ENCODE measurements around the gene NLRP5. TPM values are rescaled to one million over a fixed set of nuclear protein-coding genes. Genes with fewer than 3 reads are reported as not detected.

NLRP5 gene
- total RNA-seq, 2 experiments from 2014 or later = not detected

GRCh38 chr19:56106993-56107392 lies 120.4 kb downstream of the NLRP5 start:
- peaks cover 48% of the 10 kb centered on the region for H3K4me1 Mint-ChIP-seq (ENCODE audit: low read depth)
- intact Hi-C loops (cut with micrococcal nuclease) = loop anchor here (10.0 kb wide), 1 partner anchor 48 kb away; no protein-coding TSS in a partner anchor
- peaks cover 6% of the 10 kb centered on the region for H3K36me3 Mint-ChIP-seq (ENCODE audit: low read depth)
- H3K27ac Mint-ChIP-seq = peak overlapping the region; percentile 11
- DNase-seq (no peak), ATAC-seq (no peak)
- no peak for TF ChIP-seq CTCF (IDR thresholded peaks at IDR 0.05)
- H3K9me3 Mint-ChIP-seq = no peaks in the 10 kb centered on the region
- POLR2A ChIA-PET = interaction anchor here (1.1 to 1.4 kb wide), 2 partner anchors 22 to 28 kb away, joined by 3 read pairs; no protein-coding TSS in a partner anchor
- H3K4me3 Mint-ChIP-seq = no peak overlapping the region
- H3K27me3 Mint-ChIP-seq = no peaks in the 10 kb centered on the region
- CTCF ChIA-PET = no interaction called here

DNA sequence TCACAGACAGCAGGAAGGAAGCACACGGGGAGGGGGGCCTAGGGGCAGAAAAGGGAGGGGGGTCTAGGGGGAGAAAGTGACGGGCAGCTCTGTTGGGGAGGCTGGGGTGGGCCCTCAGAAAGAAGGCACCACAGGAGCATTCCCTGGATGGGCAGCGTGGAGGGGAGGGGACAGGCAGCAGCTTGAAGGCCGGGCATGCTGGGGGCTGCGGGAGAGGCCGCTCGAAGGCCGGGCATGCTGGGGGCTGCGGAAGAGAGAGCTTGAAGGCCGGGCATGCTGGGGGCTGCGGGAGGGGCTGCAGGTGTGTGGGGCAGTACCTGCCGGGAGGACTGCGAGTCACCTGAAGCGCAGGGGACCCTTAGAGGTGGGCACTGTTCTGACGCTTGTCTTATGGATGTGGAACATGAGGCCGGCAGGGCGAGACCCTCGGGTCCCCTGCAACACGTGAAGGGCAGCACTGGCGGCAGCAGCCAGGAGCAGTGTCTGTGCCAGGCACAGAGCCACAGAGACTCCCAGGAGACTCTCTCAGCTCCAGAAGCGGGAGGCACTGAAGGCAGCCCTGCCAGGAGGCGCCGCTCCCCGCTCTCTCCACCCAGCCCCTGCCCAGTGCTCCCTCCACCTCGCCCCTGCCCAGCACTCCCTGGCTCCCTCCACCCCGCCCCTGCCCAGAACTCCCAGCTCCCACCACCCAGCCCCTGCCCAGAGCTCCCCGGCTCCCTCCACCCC lies 121.2 kb downstream of the NLRP5 start:
- no peak for TF ChIP-seq CTCF (IDR thresholded peaks at IDR 0.05)
- Mint-ChIP-seq H3K4me1 (ENCODE audit: low read depth) (peaks cover 54% of the 10 kb centered on the region), H3K4me3 (no peak overlapping the region), H3K27me3 (no peaks in the 10 kb centered on the region), H3K36me3 (ENCODE audit: low read depth) (peaks cover 6% of the 10 kb centered on the region), H3K27ac (no peak overlapping the region), H3K9me3 (no peaks in the 10 kb centered on the region)
- ATAC-seq (no peak), DNase-seq (no peak)
- intact Hi-C loops (cut with micrococcal nuclease) = loop anchor here (10.0 kb wide), 1 partner anchor 47 kb away; no protein-coding TSS in a partner anchor
- ChIA-PET POLR2A (interaction anchor here (0.7 to 1.4 kb wide), 3 partner anchors 22 to 34 kb away, joined by 3 read pairs; no protein-coding TSS in a partner anchor), CTCF (no interaction called here)

DNA sequence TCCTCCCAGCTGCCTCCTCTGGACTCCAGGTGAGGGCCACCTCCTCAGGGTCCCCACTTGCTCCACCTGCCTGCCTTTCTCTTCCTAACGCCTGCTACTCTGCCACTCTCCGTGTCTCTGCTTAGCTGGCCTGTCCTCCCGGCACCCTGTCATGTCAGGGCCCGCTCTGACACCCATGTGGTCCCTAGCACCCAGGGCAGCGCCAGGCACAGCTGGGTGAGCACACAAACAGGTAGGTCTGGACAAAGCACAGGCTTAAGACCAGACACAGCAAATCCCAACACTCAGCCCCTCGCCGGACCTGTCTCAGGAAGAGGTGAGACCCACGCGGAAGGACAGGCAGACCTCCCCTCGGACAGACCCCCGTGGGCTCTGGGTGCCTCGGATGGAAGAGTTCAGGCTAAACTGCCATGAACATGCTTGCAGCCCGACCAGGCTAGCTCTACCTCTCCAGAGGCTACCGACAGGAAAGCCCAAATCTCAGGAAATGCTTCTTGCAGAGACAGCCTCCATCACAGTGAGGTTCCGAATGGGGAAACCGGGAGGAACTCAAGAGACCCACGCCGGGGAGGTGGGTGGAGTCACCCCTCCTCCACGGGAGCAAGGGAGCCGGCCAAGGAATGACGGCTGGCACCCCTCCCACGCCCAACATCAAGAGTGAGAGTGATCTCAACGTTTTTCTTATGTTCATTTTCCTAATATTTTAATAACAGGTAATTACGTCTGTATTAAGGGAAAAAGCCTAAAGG lies 122.0 kb downstream of the NLRP5 start:
- no peaks in the 10 kb centered on the region for H3K27me3 Mint-ChIP-seq
- intact Hi-C loops (cut with micrococcal nuclease) = loop anchor here (10.0 kb wide), 1 partner anchor 46 kb away; no protein-coding TSS in a partner anchor
- no peak overlapping the region for H3K4me3 Mint-ChIP-seq
- DNase-seq (no peak), ATAC-seq (no peak)
- H3K4me1 Mint-ChIP-seq (ENCODE audit: low read depth) = peaks cover 59% of the 10 kb centered on the region
- peaks cover 6% of the 10 kb centered on the region for H3K36me3 Mint-ChIP-seq (ENCODE audit: low read depth)
- POLR2A ChIA-PET = interaction anchor here (1.4 to 1.6 kb wide), 2 partner anchors 14 to 23 kb away, joined by 3 read pairs; no protein-coding TSS in a partner anchor
- no peak for TF ChIP-seq CTCF (IDR thresholded peaks at IDR 0.05)
- CTCF ChIA-PET = no interaction called here
- H3K27ac Mint-ChIP-seq = no peak overlapping the region
- H3K9me3 Mint-ChIP-seq = no peaks in the 10 kb centered on the region

DNA sequence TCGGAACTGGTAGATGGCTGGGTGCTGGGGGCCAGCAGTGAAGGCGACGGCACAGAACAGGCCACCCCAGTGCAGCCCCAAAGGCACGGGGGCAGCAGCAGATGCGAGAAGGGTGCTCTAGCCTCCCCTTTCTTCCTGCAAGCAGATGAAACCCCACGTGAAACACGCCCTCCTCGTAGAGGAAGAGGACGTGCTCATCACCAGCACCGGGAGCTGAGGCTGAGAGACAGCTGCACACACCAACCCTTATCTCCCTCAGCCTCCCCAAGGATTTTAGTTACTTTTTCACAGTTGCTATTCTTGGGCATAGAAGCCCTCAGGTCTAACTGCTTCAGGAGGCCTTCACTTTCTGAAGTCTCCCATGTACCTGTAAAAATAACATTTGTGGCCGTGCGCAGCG lies 122.7 kb downstream of the NLRP5 start:
- POLR2A ChIA-PET = interaction anchor here (1.0 to 1.6 kb wide), 2 partner anchors 13 to 28 kb away, joined by 3 read pairs; no protein-coding TSS in a partner anchor
- CTCF ChIA-PET = no interaction called here
- Mint-ChIP-seq H3K4me1 (ENCODE audit: low read depth) (peaks cover 63% of the 10 kb centered on the region), H3K27ac (no peak overlapping the region), H3K9me3 (no peaks in the 10 kb centered on the region), H3K4me3 (no peak overlapping the region), H3K27me3 (no peaks in the 10 kb centered on the region), H3K36me3 (ENCODE audit: low read depth) (peaks cover 6% of the 10 kb centered on the region)
- no peak for TF ChIP-seq CTCF (IDR thresholded peaks at IDR 0.05)
- DNase-seq (no peak), ATAC-seq (no peak)
- intact Hi-C loops (cut with micrococcal nuclease) = loop anchor here (10.0 kb wide), 1 partner anchor 46 kb away; no protein-coding TSS in a partner anchor

Measured in activated CD8-positive, alpha-beta T cell treated with anti-CD3 and anti-CD28 coated beads for 36 hours (primary cell).